Measurements from ENCODE around the gene SAPCD2.

Gene SAPCD2

GRCh38 chr9:137048655-137049543 lies 21.5 kb downstream of the SAPCD2 start:
- no peak overlapping the region for H3K9ac ChIP-seq (ENCODE audit: insufficient read length, low read depth)
- H3K9me3 ChIP-seq (ENCODE audit: insufficient read depth, low read length) = no peaks in the 10 kb centered on the region
- DNase-seq (ENCODE audit: low read depth, low spot score) = no peak
- H3K27me3 ChIP-seq (ENCODE audit: insufficient read depth, insufficient read length) = peaks cover 85% of the 10 kb centered on the region
- TF ChIP-seq SUZ12 (IDR thresholded peaks at IDR 0.05; ENCODE audit: extremely low read depth, insufficient read depth, insufficient read length) = no peak
- TF ChIP-seq ZNF274 (IDR thresholded peaks at IDR 0.05; ENCODE audit: low read depth, low read length) = no peak
- no peak for TF ChIP-seq YY1 (IDR thresholded peaks at IDR 0.05; ENCODE audit: insufficient read depth, insufficient read length)
- no peak overlapping the region for H3K4me3 ChIP-seq (ENCODE audit: insufficient read length, low read depth)
- H3K4me1 ChIP-seq (ENCODE audit: insufficient read depth, insufficient read length) = peaks cover 25% of the 10 kb centered on the region
- no peaks in the 10 kb centered on the region for H3K36me3 ChIP-seq (ENCODE audit: insufficient read depth, insufficient read length, low read length)

GRCh38 chr9:137046088-137046787 lies 24.1 kb downstream of the SAPCD2 start, which contains the start of gene NPDC1:
Gene NPDC1 (minus strand): TSS chr9:137046177. CDS start chr9:137045989, 188 bp downstream.
- H3K9me3 ChIP-seq (ENCODE audit: insufficient read depth, low read length) = no peaks in the 10 kb centered on the region
- peaks cover 31% of the 10 kb centered on the region for H3K4me1 ChIP-seq (ENCODE audit: insufficient read depth, insufficient read length)
- peak within 1 kb of the TSS; percentile 62 for H3K4me3 ChIP-seq (ENCODE audit: insufficient read length, low read depth)
- H3K36me3 ChIP-seq (ENCODE audit: insufficient read depth, insufficient read length, low read length) = no peaks in the 10 kb centered on the region
- TF ChIP-seq YY1 (IDR thresholded peaks at IDR 0.05; ENCODE audit: insufficient read depth, insufficient read length) (no peak), SUZ12 (IDR thresholded peaks at IDR 0.05; ENCODE audit: extremely low read depth, insufficient read depth, insufficient read length) (no peak), ZNF274 (IDR thresholded peaks at IDR 0.05; ENCODE audit: low read depth, low read length) (no peak)
- H3K9ac ChIP-seq (ENCODE audit: insufficient read length, low read depth) = peak within 1 kb of the TSS; percentile 81
- DNase-seq (ENCODE audit: low read depth, low spot score) = peak; percentile 85
- H3K27me3 ChIP-seq (ENCODE audit: insufficient read depth, insufficient read length) = peaks cover 68% of the 10 kb centered on the region

- TF ChIP-seq ZNF274 (IDR thresholded peaks at IDR 0.05; ENCODE audit: low read depth, low read length) (no peak), SUZ12 (IDR thresholded peaks at IDR 0.05; ENCODE audit: extremely low read depth, insufficient read depth, insufficient read length) (no peak), YY1 (IDR thresholded peaks at IDR 0.05; ENCODE audit: insufficient read depth, insufficient read length) (no peak)
- no peaks in the 10 kb centered on the region for H3K9me3 ChIP-seq (ENCODE audit: insufficient read depth, low read length)
- peaks cover 6% of the 10 kb centered on the region for H3K36me3 ChIP-seq (ENCODE audit: insufficient read depth, insufficient read length, low read length)
- H3K9ac ChIP-seq (ENCODE audit: insufficient read length, low read depth) = peak overlapping the region; percentile 81
- peaks cover 33% of the 10 kb centered on the region for H3K4me1 ChIP-seq (ENCODE audit: insufficient read depth, insufficient read length)
- H3K27me3 ChIP-seq (ENCODE audit: insufficient read depth, insufficient read length) = peaks cover 60% of the 10 kb centered on the region
- H3K4me3 ChIP-seq (ENCODE audit: insufficient read length, low read depth) = peak overlapping the region; percentile 62
- no peak for DNase-seq (ENCODE audit: low read depth, low spot score)
Observed at GRCh38 chr9:137045294-137046087, 24.9 kb downstream of the SAPCD2 start.

- Histone ChIP-seq H3K9ac (ENCODE audit: insufficient read length, low read depth) (peak overlapping the region; percentile 81), H3K9me3 (ENCODE audit: insufficient read depth, low read length) (no peaks in the 10 kb centered on the region), H3K4me1 (ENCODE audit: insufficient read depth, insufficient read length) (peaks cover 27% of the 10 kb centered on the region), H3K4me3 (ENCODE audit: insufficient read length, low read depth) (peak overlapping the region; percentile 62), H3K27me3 (ENCODE audit: insufficient read depth, insufficient read length) (peaks cover 52% of the 10 kb centered on the region), H3K36me3 (ENCODE audit: insufficient read depth, insufficient read length, low read length) (peaks cover 14% of the 10 kb centered on the region)
- TF ChIP-seq YY1 (IDR thresholded peaks at IDR 0.05; ENCODE audit: insufficient read depth, insufficient read length) (no peak), ZNF274 (IDR thresholded peaks at IDR 0.05; ENCODE audit: low read depth, low read length) (no peak), SUZ12 (IDR thresholded peaks at IDR 0.05; ENCODE audit: extremely low read depth, insufficient read depth, insufficient read length) (no peak)
- DNase-seq (ENCODE audit: low read depth, low spot score) = no peak
Observed at GRCh38 chr9:137044502-137045177, 25.7 kb downstream of the SAPCD2 start.

GRCh38 chr9:137044037-137044436 lies 26.3 kb downstream of the SAPCD2 start:
- Histone ChIP-seq H3K4me3 (ENCODE audit: insufficient read length, low read depth) (no peak overlapping the region), H3K9me3 (ENCODE audit: insufficient read depth, low read length) (no peaks in the 10 kb centered on the region), H3K4me1 (ENCODE audit: insufficient read depth, insufficient read length) (peaks cover 22% of the 10 kb centered on the region), H3K27me3 (ENCODE audit: insufficient read depth, insufficient read length) (peaks cover 46% of the 10 kb centered on the region), H3K9ac (ENCODE audit: insufficient read length, low read depth) (no peak overlapping the region), H3K36me3 (ENCODE audit: insufficient read depth, insufficient read length, low read length) (peaks cover 20% of the 10 kb centered on the region)
- TF ChIP-seq YY1 (IDR thresholded peaks at IDR 0.05; ENCODE audit: insufficient read depth, insufficient read length) = no peak
- TF ChIP-seq ZNF274 (IDR thresholded peaks at IDR 0.05; ENCODE audit: low read depth, low read length) = no peak
- no peak for TF ChIP-seq SUZ12 (IDR thresholded peaks at IDR 0.05; ENCODE audit: extremely low read depth, insufficient read depth, insufficient read length)
- DNase-seq (ENCODE audit: low read depth, low spot score) = no peak

Data from NT2/D1 (cell line).